ENCODE results near the gene LARP1.
"Not testable (repeated sequence)": the region's sequence is repeated elsewhere in the genome, so short reads cannot be mapped to it uniquely, and the experiment has no call there.

LARP1 gene

DNA sequence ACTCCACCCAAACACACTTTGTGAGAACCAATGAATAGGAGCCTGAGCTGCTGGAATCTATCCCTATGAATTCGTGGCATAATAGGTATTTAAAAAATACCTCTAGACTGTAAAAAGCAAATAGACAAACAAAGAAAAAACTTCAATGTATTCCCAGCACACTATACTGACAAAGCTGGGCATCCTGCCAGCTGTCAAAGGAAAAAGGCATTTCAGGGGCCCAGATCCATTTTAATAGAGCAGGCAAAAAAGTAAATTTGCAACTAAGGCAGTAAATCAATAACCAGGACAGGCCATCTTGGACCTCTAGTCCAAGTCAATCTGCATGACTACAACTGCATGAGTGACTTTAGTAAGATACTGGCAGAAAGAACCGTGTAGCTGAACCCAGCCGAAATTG lies 25.6 kb upstream of the LARP1 start:
- DNase-seq (ENCODE audit: low spot score), result no peak
- Histone ChIP-seq H3K9me3 (replicated peaks in 1 of 2; ENCODE audit: control insufficient read depth in 2 of 2, insufficient read depth in 1 of 2, low read depth in 1 of 2, low read length in 2 of 2) (no peaks in the 10 kb centered on the region), H3K27ac (replicated peaks; ENCODE audit: low read length) (no peak overlapping the region), H3K36me3 (replicated peaks in 1 of 2; ENCODE audit: control insufficient read depth in 2 of 2, insufficient read depth in 2 of 2, low read length in 2 of 2) (no peaks in the 10 kb centered on the region), H3K23ac (ENCODE audit: low read depth, low read length, poor library complexity) (no peak overlapping the region), H3K18ac (ENCODE audit: low read length) (no peak overlapping the region), H3K4me3 (ENCODE audit: low read length in 2 of 2) (no peak overlapping the region), H3K4me2 (ENCODE audit: insufficient read depth, low read length, poor library complexity, severe bottlenecking) (no peak overlapping the region), H2AFZ (ENCODE audit: low read length) (no peak overlapping the region), H4K91ac (ENCODE audit: low read depth, low read length, poor library complexity) (no peak overlapping the region), H3K4ac (ENCODE audit: low read length) (no peak overlapping the region), H2AK5ac (ENCODE audit: low read depth, low read length) (no peak overlapping the region), H3K27me3 (ENCODE audit: control insufficient read depth in 3 of 3, insufficient read depth in 3 of 3, low read depth in 1 of 3, low read length in 3 of 3) (peaks cover 0 to 2% (median 0%) of the 10 kb centered on the region in 3 experiments), H2BK120ac (ENCODE audit: low read depth, low read length) (no peak overlapping the region), H3K4me1 (ENCODE audit: control insufficient read depth in 2 of 2, insufficient read depth in 1 of 2, low read depth in 1 of 2, low read length in 2 of 2) (no peaks in the 10 kb centered on the region), H3K79me1 (ENCODE audit: low read depth, low read length) (no peaks in the 10 kb centered on the region), H3K9ac (ENCODE audit: low read depth, low read length, poor library complexity) (no peak overlapping the region), H2BK15ac (ENCODE audit: low read length) (no peak overlapping the region), H4K8ac (ENCODE audit: low read depth, low read length) (no peak overlapping the region), H3K14ac (ENCODE audit: low read length) (no peak overlapping the region), H2BK12ac (ENCODE audit: low read length) (no peak overlapping the region), H2BK5ac (ENCODE audit: low read length) (no peak overlapping the region)
- WGBS, 2 donors (ENCODE audit: extremely low coverage in 2 of 2, insufficient read length in 2 of 2, insufficient replicate concordance in 1 of 2), result no CpG with 5 or more reads among the region's 3 CpGs

DNA sequence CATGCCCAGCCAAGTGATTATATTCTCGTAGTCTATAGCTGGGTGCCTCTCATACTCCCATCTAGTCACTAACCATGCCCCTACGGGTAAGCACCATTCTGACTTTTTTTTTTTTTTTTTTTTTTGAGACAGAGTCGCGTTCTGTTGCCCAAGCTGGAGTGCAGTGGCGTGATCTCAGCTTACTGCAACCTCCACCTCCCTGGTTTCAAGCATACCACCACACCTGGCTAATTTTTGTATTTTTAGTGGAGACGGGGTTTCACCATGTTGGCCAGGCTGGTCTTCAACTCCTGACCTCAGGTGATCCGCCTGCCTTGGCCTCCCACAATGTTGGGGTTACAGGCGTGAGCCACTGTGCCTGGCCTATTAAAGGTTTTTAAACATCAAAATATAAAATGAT lies 24.4 kb upstream of the LARP1 start:
- H2BK120ac ChIP-seq (ENCODE audit: low read depth, low read length); H3K4ac ChIP-seq (ENCODE audit: low read length): not testable (repeated sequence)
- no CpG with 5 or more reads among the region's 8 CpGs for WGBS, 2 donors (ENCODE audit: extremely low coverage in 2 of 2, insufficient read length in 2 of 2, insufficient replicate concordance in 1 of 2)

DNA sequence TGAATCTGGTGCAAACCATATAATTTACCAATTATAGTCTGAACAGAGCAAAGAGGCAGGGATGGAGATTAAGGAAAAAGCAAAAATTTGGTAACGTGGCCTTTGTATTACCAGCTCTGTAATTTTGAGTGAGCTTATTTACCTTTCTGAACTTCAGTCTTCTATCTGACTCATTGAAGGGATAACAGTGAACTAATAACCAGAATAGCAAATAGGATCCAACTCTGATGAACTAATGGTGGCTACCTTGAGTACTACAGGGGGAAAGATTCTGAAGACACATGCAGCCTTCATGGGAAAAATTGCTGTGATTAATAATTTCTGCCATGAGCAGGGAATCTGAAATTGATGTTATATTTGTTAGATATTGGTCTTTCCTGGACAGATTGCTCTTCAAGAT lies 23.0 kb upstream of the LARP1 start:
- no peak overlapping the region for H2AK5ac ChIP-seq (ENCODE audit: low read depth, low read length)
- no peak overlapping the region for H3K14ac ChIP-seq (ENCODE audit: low read length)
- H3K4ac ChIP-seq (ENCODE audit: low read length), result no peak overlapping the region
- H2BK15ac ChIP-seq (ENCODE audit: low read length), result no peak overlapping the region
- no peaks in the 10 kb centered on the region for H3K36me3 ChIP-seq (replicated peaks in 1 of 2; ENCODE audit: control insufficient read depth in 2 of 2, insufficient read depth in 2 of 2, low read length in 2 of 2)
- no peak overlapping the region for H2BK120ac ChIP-seq (ENCODE audit: low read depth, low read length)
- no peak for DNase-seq (ENCODE audit: low spot score)
- no peak overlapping the region for H3K23ac ChIP-seq (ENCODE audit: low read depth, low read length, poor library complexity)
- H3K9me3 ChIP-seq (replicated peaks in 1 of 2; ENCODE audit: control insufficient read depth in 2 of 2, insufficient read depth in 1 of 2, low read depth in 1 of 2, low read length in 2 of 2), result no peaks in the 10 kb centered on the region
- WGBS, 2 donors (ENCODE audit: extremely low coverage in 2 of 2, insufficient read length in 2 of 2, insufficient replicate concordance in 1 of 2), result no CpG with 5 or more reads among the region's 1 CpG
- no peak overlapping the region for H2AFZ ChIP-seq (ENCODE audit: low read length)
- no peak overlapping the region for H2BK12ac ChIP-seq (ENCODE audit: low read length)
- H3K4me1 ChIP-seq (ENCODE audit: control insufficient read depth in 2 of 2, insufficient read depth in 1 of 2, low read depth in 1 of 2, low read length in 2 of 2), result no peaks in the 10 kb centered on the region
- H3K9ac ChIP-seq (ENCODE audit: low read depth, low read length, poor library complexity), result no peak overlapping the region
- H3K27me3 ChIP-seq (ENCODE audit: control insufficient read depth in 3 of 3, insufficient read depth in 3 of 3, low read depth in 1 of 3, low read length in 3 of 3), result peaks cover 0 to 2% (median 0%) of the 10 kb centered on the region in 3 experiments
- H3K27ac ChIP-seq (replicated peaks; ENCODE audit: low read length), result no peak overlapping the region
- no peaks in the 10 kb centered on the region for H3K79me1 ChIP-seq (ENCODE audit: low read depth, low read length)
- no peak overlapping the region for H4K8ac ChIP-seq (ENCODE audit: low read depth, low read length)
- no peak overlapping the region for H3K18ac ChIP-seq (ENCODE audit: low read length)
- no peak overlapping the region for H3K4me2 ChIP-seq (ENCODE audit: insufficient read depth, low read length, poor library complexity, severe bottlenecking)
- no peak overlapping the region for H2BK5ac ChIP-seq (ENCODE audit: low read length)
- H4K91ac ChIP-seq (ENCODE audit: low read depth, low read length, poor library complexity), result no peak overlapping the region
- no peak overlapping the region for H3K4me3 ChIP-seq (ENCODE audit: low read length in 2 of 2)

More for the DNA sequence above, 24.4 kb upstream of the LARP1 start:
- H2BK5ac ChIP-seq (ENCODE audit: low read length); H3K27ac ChIP-seq (replicated peaks; ENCODE audit: low read length); H3K9ac ChIP-seq (ENCODE audit: low read depth, low read length, poor library complexity); H3K14ac ChIP-seq (ENCODE audit: low read length); H3K4me1 ChIP-seq (ENCODE audit: control insufficient read depth in 2 of 2, insufficient read depth in 1 of 2, low read depth in 1 of 2, low read length in 2 of 2); DNase-seq (ENCODE audit: low spot score); H2AFZ ChIP-seq (ENCODE audit: low read length); H3K36me3 ChIP-seq (replicated peaks in 1 of 2; ENCODE audit: control insufficient read depth in 2 of 2, insufficient read depth in 2 of 2, low read length in 2 of 2); H3K4me3 ChIP-seq (ENCODE audit: low read length in 2 of 2); H3K4me2 ChIP-seq (ENCODE audit: insufficient read depth, low read length, poor library complexity, severe bottlenecking); H3K27me3 ChIP-seq (ENCODE audit: control insufficient read depth in 3 of 3, insufficient read depth in 3 of 3, low read depth in 1 of 3, low read length in 3 of 3); H3K23ac ChIP-seq (ENCODE audit: low read depth, low read length, poor library complexity); H4K91ac ChIP-seq (ENCODE audit: low read depth, low read length, poor library complexity); H3K18ac ChIP-seq (ENCODE audit: low read length); H2BK12ac ChIP-seq (ENCODE audit: low read length); H2BK15ac ChIP-seq (ENCODE audit: low read length); H2AK5ac ChIP-seq (ENCODE audit: low read depth, low read length); H4K8ac ChIP-seq (ENCODE audit: low read depth, low read length); H3K9me3 ChIP-seq (replicated peaks in 1 of 2; ENCODE audit: control insufficient read depth in 2 of 2, insufficient read depth in 1 of 2, low read depth in 1 of 2, low read length in 2 of 2); H3K79me1 ChIP-seq (ENCODE audit: low read depth, low read length): not testable (repeated sequence)

DNA sequence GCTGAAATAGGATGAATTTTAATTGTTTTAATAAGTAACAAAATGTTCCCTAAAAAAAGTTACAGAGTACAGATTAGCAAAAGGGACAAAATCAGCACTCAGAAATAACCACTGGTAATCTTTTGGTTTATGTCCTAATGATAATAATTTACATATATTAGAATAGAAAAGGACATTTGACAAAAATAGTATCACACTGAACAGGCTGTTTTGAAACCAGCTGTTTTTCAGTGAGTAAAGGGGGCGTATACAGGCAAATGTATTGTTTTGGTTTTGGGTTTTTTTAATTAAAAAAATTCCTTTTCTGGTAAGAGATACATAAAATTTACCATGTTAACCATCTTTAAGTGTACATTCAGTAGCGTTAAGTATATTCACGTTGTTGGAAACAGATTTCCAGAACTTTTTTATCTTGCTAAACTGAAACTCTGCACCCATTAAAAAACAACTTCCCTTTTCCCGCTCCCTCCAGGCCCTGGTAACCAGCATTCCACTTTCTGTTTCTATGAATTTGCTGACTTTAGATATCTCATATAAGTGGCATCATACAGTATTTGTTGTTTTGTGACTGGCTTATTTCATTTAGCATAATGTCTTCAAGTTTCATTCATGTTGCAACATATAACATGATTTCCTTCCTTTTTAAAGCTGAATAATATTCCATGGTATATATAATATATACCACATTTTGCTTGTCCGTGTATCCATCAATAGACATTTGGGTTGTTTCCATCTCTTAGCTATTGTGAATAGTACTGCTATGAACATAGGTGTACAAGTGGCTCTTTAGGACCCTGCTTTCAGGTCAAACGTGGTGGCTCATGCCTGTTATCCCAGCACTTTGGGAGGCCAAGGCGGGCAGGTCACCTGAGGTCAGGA lies 20.6 kb upstream of the LARP1 start:
- Histone ChIP-seq H3K79me1 (ENCODE audit: low read depth, low read length) (no peaks in the 10 kb centered on the region), H3K9ac (ENCODE audit: low read depth, low read length, poor library complexity) (no peak overlapping the region), H2BK12ac (ENCODE audit: low read length) (no peak overlapping the region), H4K8ac (ENCODE audit: low read depth, low read length) (no peak overlapping the region), H2AK5ac (ENCODE audit: low read depth, low read length) (no peak overlapping the region), H2BK5ac (ENCODE audit: low read length) (no peak overlapping the region), H2BK120ac (ENCODE audit: low read depth, low read length) (no peak overlapping the region), H2BK15ac (ENCODE audit: low read length) (no peak overlapping the region), H2AFZ (ENCODE audit: low read length) (no peak overlapping the region), H3K4me3 (ENCODE audit: low read length in 2 of 2) (no peak overlapping the region), H3K18ac (ENCODE audit: low read length) (no peak overlapping the region), H4K91ac (ENCODE audit: low read depth, low read length, poor library complexity) (no peak overlapping the region), H3K9me3 (replicated peaks in 1 of 2; ENCODE audit: control insufficient read depth in 2 of 2, insufficient read depth in 1 of 2, low read depth in 1 of 2, low read length in 2 of 2) (peaks cover 0 to 2% of the 10 kb centered on the region in 2 donors), H3K4me2 (ENCODE audit: insufficient read depth, low read length, poor library complexity, severe bottlenecking) (no peak overlapping the region), H3K27me3 (ENCODE audit: control insufficient read depth in 3 of 3, insufficient read depth in 3 of 3, low read depth in 1 of 3, low read length in 3 of 3) (no peaks in the 10 kb centered on the region), H3K27ac (replicated peaks; ENCODE audit: low read length) (no peak overlapping the region), H3K14ac (ENCODE audit: low read length) (no peak overlapping the region), H3K23ac (ENCODE audit: low read depth, low read length, poor library complexity) (no peak overlapping the region), H3K4ac (ENCODE audit: low read length) (no peak overlapping the region), H3K4me1 (ENCODE audit: control insufficient read depth in 2 of 2, insufficient read depth in 1 of 2, low read depth in 1 of 2, low read length in 2 of 2) (peaks cover 0 to 6% of the 10 kb centered on the region in 2 donors), H3K36me3 (replicated peaks in 1 of 2; ENCODE audit: control insufficient read depth in 2 of 2, insufficient read depth in 2 of 2, low read length in 2 of 2) (no peaks in the 10 kb centered on the region)
- no CpG with 5 or more reads among the region's 7 CpGs for WGBS, 2 donors (ENCODE audit: extremely low coverage in 2 of 2, insufficient read length in 2 of 2, insufficient replicate concordance in 1 of 2)
- DNase-seq (ENCODE audit: low spot score), result no peak
